Upper lobe of left lung (tissue), 6 donors: Measurements from ENCODE around the gene HIVEP3. TPM values are rescaled to one million over a fixed set of nuclear protein-coding genes. Genes with fewer than 3 reads are reported as not detected.

Experiments
- ATAC-seq, 2 donors: fragments of 200-7000 bp; cut with Tn5 transposase; one replicate each; pipeline ENCODE4 v1.9.1; 2022; ENCODE audit warnings: mild to moderate bottlenecking in 2 of 2, moderate library complexity in 2 of 2; ENCODE audit not compliant: low FRiP score in 2 of 2
- DNase-seq, 2 donors: peaks; one replicate each; pipeline ENCODE4 v3.0.0-alpha.2; 2019 to 2020
- H3K27ac ChIP-seq, 4 donors: fragments of 200-600 bp; sonication (generic); one replicate each; pipeline ENCODE4 v1.5.1; 2016 to 2019
- H3K27me3 ChIP-seq, 4 donors: fragments of 200-600 bp; sonication (generic); one replicate each; pipeline ENCODE4 v1.5.1; 2017 to 2019
- H3K36me3 ChIP-seq, 4 donors: fragments of 200-600 bp; sonication (generic); one replicate each; pipeline ENCODE4 v1.5.1; 2016 to 2019
- H3K4me1 ChIP-seq, 4 donors: fragments of 200-600 bp; sonication (generic); one replicate each; pipeline ENCODE4 v1.5.1; 2018 to 2019
- H3K4me3 ChIP-seq, 4 donors: fragments of 200-600 bp; sonication (generic); one replicate each; pipeline ENCODE4 v1.5.1; 2017 to 2019; ENCODE audit warnings: mild to moderate bottlenecking in 2 of 4, moderate library complexity in 1 of 4
- H3K9me3 ChIP-seq, 4 donors: fragments of 200-600 bp; sonication (generic); one replicate each; pipeline ENCODE4 v1.5.1; 2018 to 2019
- CTCF ChIP-seq, 6 experiments: fragments of 450-650 bp in 4 of 6; fragments of 200-600 bp in 2 of 6; sonication (generic) in 2 of 6; IDR thresholded peaks; one replicate each; pipeline ENCODE4 v1.5.1; 2016 to 2019; ENCODE audit warnings: antibody characterized with exemption in 6 of 6
- EP300 ChIP-seq, 4 donors: sonication (generic); formaldehyde crosslinking; IDR thresholded peaks; one replicate each; pipeline ENCODE4 v1.5.1; 2017; ENCODE audit warnings: antibody characterized with exemption in 4 of 4, control low read depth in 2 of 4
- POLR2A ChIP-seq, 4 donors: fragments of 450-650 bp; IDR thresholded peaks; one replicate each; pipeline ENCODE4 v1.5.1; 2016 to 2017; ENCODE audit warnings: antibody characterized with exemption in 4 of 4, mild to moderate bottlenecking in 2 of 4
- POLR2AphosphoS5 ChIP-seq, 2 donors: sonication (generic); formaldehyde crosslinking; IDR thresholded peaks; one replicate each; pipeline ENCODE4 v1.5.1; 2017; ENCODE audit warnings: antibody characterized with exemption in 2 of 2
- WGBS, 2 donors: methylation state at CpG; one replicate each; pipeline ENCODE4 v1.1.5; 2017 to 2018; 5-methylcytosine and 5-hydroxymethylcytosine counted together
- total RNA-seq, 6 donors: library from RNA; depleted of rRNA in 4 of 6; stranded (reverse); fragments of >200 nt in 4 of 6; gene quantifications; one replicate each; pipeline versions ENCODE4 v1.1.0 to v1.2.1, GENCODE V29; 2016 to 2021
- donor health status: DM: no; HTN: no; CAD: no; lungs with moderate emphysema.
- donor health status: DM: no; HTN: yes; CAD: no; lungs with severe emphysema.

Gene HIVEP3
- total RNA-seq, 6 donors from 2014 or later, result 9.7 to 23.0 (median 11.6) TPM

GRCh38 chr1:41611932-41612450, 306.7 kb downstream of the HIVEP3 start:
- Histone ChIP-seq H3K27ac (no peak overlapping the region), H3K9me3 (no peaks in the 10 kb centered on the region), H3K36me3 (no peaks in the 10 kb centered on the region), H3K4me1 (peaks cover 3 to 26% (median 16%) of the 10 kb centered on the region in 4 donors), H3K27me3 (no peaks in the 10 kb centered on the region), H3K4me3 (no peak overlapping the region)
- WGBS, 2 donors, result 91 to 94% methylated on average over 6 of the region's 6 CpGs
- no peak for DNase-seq
- TF ChIP-seq CTCF (IDR thresholded peaks at IDR 0.05) (no peak), POLR2AphosphoS5 (IDR thresholded peaks at IDR 0.05) (no peak), POLR2A (IDR thresholded peaks at IDR 0.05) (no peak), EP300 (IDR thresholded peaks at IDR 0.05) (no peak)
- no peak for ATAC-seq

DNA sequence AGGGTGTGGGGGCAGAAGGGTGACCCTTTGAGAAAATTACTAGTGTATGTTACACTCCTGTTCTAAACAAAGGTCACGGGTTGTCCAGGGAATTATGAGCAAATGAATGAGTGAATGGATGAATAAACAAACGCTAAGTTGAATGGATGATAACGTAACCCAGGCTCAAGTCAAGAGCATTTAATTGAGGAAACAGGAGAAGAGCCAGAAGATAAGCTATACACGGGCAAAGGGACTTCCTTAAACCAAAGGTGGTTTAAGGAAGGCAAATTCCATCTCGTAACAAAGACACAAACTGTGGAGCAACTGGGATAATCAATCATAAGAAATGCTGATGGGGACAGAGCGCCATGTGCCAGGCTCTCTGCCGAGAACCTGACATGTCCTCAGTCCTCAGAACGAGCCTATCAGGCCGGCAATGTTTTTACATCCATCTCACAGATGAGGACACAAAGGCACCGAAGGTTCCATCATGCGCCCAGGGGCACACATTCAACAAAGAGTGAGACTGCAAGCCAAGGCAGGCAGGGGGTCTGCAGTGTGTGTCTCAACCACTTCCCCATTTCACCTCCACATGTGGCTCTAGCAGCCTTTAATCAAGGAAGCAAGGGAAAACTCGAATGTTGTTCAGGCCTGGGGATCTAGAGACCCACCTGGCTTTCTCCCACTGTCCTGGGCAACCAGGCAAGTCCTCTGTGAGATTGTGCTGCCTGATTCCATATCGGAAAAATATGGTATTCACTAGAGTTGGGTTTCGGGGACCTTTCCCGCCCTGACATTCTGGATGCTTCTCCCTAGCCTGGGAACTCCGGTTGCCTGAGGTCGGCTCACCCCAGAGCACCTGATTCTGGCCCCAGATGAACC, 307.4 kb downstream of the HIVEP3 start:
- Histone ChIP-seq H3K9me3 (no peaks in the 10 kb centered on the region), H3K4me1 (peaks cover 3 to 26% (median 16%) of the 10 kb centered on the region in 4 donors), H3K4me3 (no peak overlapping the region), H3K27me3 (no peaks in the 10 kb centered on the region), H3K36me3 (no peaks in the 10 kb centered on the region), H3K27ac (no peak overlapping the region)
- TF ChIP-seq POLR2A (IDR thresholded peaks at IDR 0.05), result no peak
- TF ChIP-seq CTCF (IDR thresholded peaks at IDR 0.05), result no peak
- TF ChIP-seq EP300 (IDR thresholded peaks at IDR 0.05), result no peak
- no peak for TF ChIP-seq POLR2AphosphoS5 (IDR thresholded peaks at IDR 0.05)
- WGBS, 2 donors, result 84 to 86% methylated on average over 15 to 17 of the region's 17 CpGs
- ATAC-seq (no peak), DNase-seq (no peak)

GRCh38 chr1:41610361-41610760, 308.4 kb downstream of the HIVEP3 start:
- Histone ChIP-seq H3K27ac (no peak overlapping the region), H3K9me3 (no peaks in the 10 kb centered on the region), H3K36me3 (no peaks in the 10 kb centered on the region), H3K27me3 (no peaks in the 10 kb centered on the region), H3K4me3 (no peak overlapping the region), H3K4me1 (peaks cover 3 to 26% (median 16%) of the 10 kb centered on the region in 4 donors)
- no peak for TF ChIP-seq CTCF (IDR thresholded peaks at IDR 0.05)
- no peak for TF ChIP-seq POLR2A (IDR thresholded peaks at IDR 0.05)
- 92 to 100% methylated on average over 3 to 4 of the region's 4 CpGs for WGBS, 2 donors
- no peak for DNase-seq
- no peak for ATAC-seq

DNA sequence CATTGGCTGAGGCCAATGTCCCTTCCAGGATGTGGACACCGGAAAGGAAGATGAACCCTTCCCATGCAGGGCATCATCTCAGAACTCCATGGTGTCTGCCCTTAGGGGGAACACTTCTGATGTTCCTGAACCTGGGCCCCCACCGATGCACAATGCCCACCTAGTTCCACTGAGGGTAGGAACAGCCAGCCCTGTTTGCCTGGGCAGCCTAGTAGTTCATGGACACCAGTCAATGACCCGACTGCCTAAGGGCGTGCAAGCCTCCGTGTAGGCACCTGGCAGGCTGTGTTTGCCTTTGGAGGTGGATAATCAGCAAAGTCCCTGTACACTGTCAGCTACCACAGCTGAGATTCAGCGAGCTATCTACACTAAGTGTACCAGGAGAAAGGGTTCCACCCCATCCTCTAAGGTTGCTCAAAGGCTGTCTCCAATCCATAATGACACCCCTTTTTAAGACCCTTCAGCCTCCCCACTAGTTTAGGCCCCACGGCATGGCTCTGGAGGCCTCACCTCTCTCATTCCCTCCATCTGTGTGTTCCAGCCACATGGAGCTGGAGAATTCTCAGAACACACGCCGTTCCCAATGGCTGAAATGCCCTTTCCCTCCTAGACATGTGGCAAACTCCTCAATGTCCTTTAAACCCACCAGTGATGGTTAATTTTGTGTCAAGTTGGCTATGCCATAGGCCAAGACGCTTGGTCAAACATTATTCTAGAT, 309.4 kb downstream of the HIVEP3 start:
- WGBS, 2 donors, result 94 to 97% methylated on average over 6 to 10 of the region's 10 CpGs
- Histone ChIP-seq H3K4me3 (no peak overlapping the region), H3K27ac (no peak overlapping the region), H3K9me3 (no peaks in the 10 kb centered on the region), H3K36me3 (no peaks in the 10 kb centered on the region), H3K4me1 (peaks cover 3 to 26% (median 16%) of the 10 kb centered on the region in 4 donors), H3K27me3 (no peaks in the 10 kb centered on the region)
- ATAC-seq (no peak), DNase-seq (no peak)
- no peak for TF ChIP-seq CTCF (IDR thresholded peaks at IDR 0.05)
- no peak for TF ChIP-seq EP300 (IDR thresholded peaks at IDR 0.05)
- no peak for TF ChIP-seq POLR2A (IDR thresholded peaks at IDR 0.05)
- no peak for TF ChIP-seq POLR2AphosphoS5 (IDR thresholded peaks at IDR 0.05)
